SU-DHL-6 (cell line): Measurements from ENCODE around the gene HOXA1.

Experiments used
- CTCF ChIP-seq: fragments of 200-600 bp; sonication (generic); IDR thresholded peaks from one replicate; pipeline ENCODE4 v1.5.1; 2017; ENCODE audit warnings: antibody characterized with exemption, mild to moderate bottlenecking, low read length, moderate library complexity; ENCODE audit not compliant: insufficient read depth, poor library complexity, severe bottlenecking
- EZH2phosphoT487 ChIP-seq: fragments of 200-600 bp; sonication (generic), shearing (Covaris generic); conservative IDR thresholded peaks from 2 replicates; pipeline ENCODE4 v1.6.1; 2018; ENCODE audit warnings: mild to moderate bottlenecking, antibody characterized with exemption, low read length, moderate library complexity, mixed read lengths

- no peak for TF ChIP-seq CTCF
- TF ChIP-seq EZH2phosphoT487, result no peak
These were observed 4.9 kb upstream of the HOXA1 start for GRCh38 chr7:27100694-27101170.
